Esophagus (tissue), 2 donors: Measurements from ENCODE around the gene CLEC11A. TPM values are rescaled to one million over a fixed set of nuclear protein-coding genes. Genes with fewer than 3 reads are reported as not detected.
A peak's percentile ranks its signal among the peaks of the same experiment; 100 is the strongest.

Source experiments
- H3K27ac ChIP-seq, 2 donors: one replicate each; pipeline ENCODE4 v1.5.1; 2013; ENCODE audit warnings: low read depth in 2 of 2, mild to moderate bottlenecking in 2 of 2, inconsistent platforms in 1 of 2, low read length in 1 of 2, moderate library complexity in 1 of 2
- H3K27me3 ChIP-seq, 2 donors: one replicate each; pipeline ENCODE4 v1.6.1; 2013; ENCODE audit warnings: low read length in 2 of 2, control low read depth in 1 of 2, mild to moderate bottlenecking in 1 of 2; ENCODE audit not compliant: insufficient read depth in 2 of 2, control insufficient read depth in 1 of 2
- H3K36me3 ChIP-seq, 2 donors: one replicate each; pipeline ENCODE4 v1.6.1; 2013; ENCODE audit warnings: low read length in 1 of 2; ENCODE audit not compliant: control insufficient read depth in 2 of 2, insufficient read depth in 2 of 2
- H3K4me1 ChIP-seq, 2 donors: one replicate each; pipeline ENCODE4 v1.6.1; 2013; ENCODE audit warnings: low read length in 1 of 2; ENCODE audit not compliant: control insufficient read depth in 2 of 2, insufficient read depth in 2 of 2
- H3K4me3 ChIP-seq, 2 donors: one replicate each; pipeline ENCODE4 v1.5.1; 2013; ENCODE audit warnings: low read length in 2 of 2, mild to moderate bottlenecking in 2 of 2, low read depth in 1 of 2, moderate library complexity in 1 of 2
- H3K9me3 ChIP-seq, 2 donors: one replicate each; pipeline ENCODE4 v1.6.1; 2013; ENCODE audit warnings: mild to moderate bottlenecking in 2 of 2, low read depth in 1 of 2, low read length in 1 of 2, moderate library complexity in 1 of 2; ENCODE audit not compliant: control insufficient read depth in 2 of 2, insufficient read depth in 1 of 2
- WGBS, 2 donors: extraction: QIAGEN DNeasy Blood & Tissue Kit; methylation state at CpG; one replicate each; pipeline ENCODE4 v1.1.7; 2013; 5-methylcytosine and 5-hydroxymethylcytosine counted together
- polyA plus RNA-seq, 2 donors: library from polyadenylated mRNA; stranded (reverse); fragments of 200-250 nt; gene quantifications; one replicate each; pipeline ENCODE4 v1.2.3, GENCODE V29; 2013
- donor health status: healthy with polysubstance abuse.
- donor health status: Bipolar disorder and iron deficiency.

CLEC11A gene
- 1 to 10 TPM; 3.9 to 4.8 TPM for polyA plus RNA-seq

- Histone ChIP-seq H3K4me1 (peaks cover 17 to 30% of the 10 kb centered on the region in 2 donors), H3K9me3 (no peaks in the 10 kb centered on the region), H3K36me3 (no peaks in the 10 kb centered on the region), H3K27me3 (peaks cover 0 to 5% of the 10 kb centered on the region in 2 donors), H3K4me3 (peak within 1 kb of the TSS; percentile 56), H3K27ac (peak within 1 kb of the TSS; percentile 61 to 67)
- 23 to 35% methylated on average over 15 of the region's 15 CpGs for WGBS, 2 donors
Measured at GRCh38 chr19:50723069-50723468, at the start of gene CLEC11A. Gene CLEC11A (plus strand): TSS chr19:50723364. CDS start chr19:50723526, 162 bp downstream.

- Histone ChIP-seq H3K36me3 (no peaks in the 10 kb centered on the region), H3K4me3 (no peak overlapping the region), H3K4me1 (no peaks in the 10 kb centered on the region), H3K27ac (no peak overlapping the region), H3K27me3 (peaks cover 0 to 8% of the 10 kb centered on the region in 2 donors), H3K9me3 (peaks cover 0 to 8% of the 10 kb centered on the region in 2 donors)
- 55 to 71% methylated on average over 1 of the region's 1 CpG for WGBS, 2 donors
Measured at GRCh38 chr19:50676625-50677197, 46.5 kb upstream of the CLEC11A start.

GRCh38 chr19:50677636-50678035 lies 45.5 kb upstream of the CLEC11A start:
- peaks cover 0 to 6% of the 10 kb centered on the region in 2 donors for H3K27me3 ChIP-seq
- WGBS, 2 donors, result 42 to 55% methylated on average over 5 of the region's 5 CpGs
- H3K9me3 ChIP-seq, result peaks cover 0 to 8% of the 10 kb centered on the region in 2 donors
- no peak overlapping the region for H3K4me3 ChIP-seq
- H3K4me1 ChIP-seq, result no peaks in the 10 kb centered on the region
- H3K27ac ChIP-seq, result no peak overlapping the region
- no peaks in the 10 kb centered on the region for H3K36me3 ChIP-seq

GRCh38 chr19:50678323-50678722 lies 44.8 kb upstream of the CLEC11A start:
- H3K27me3 ChIP-seq, result peaks cover 0 to 3% of the 10 kb centered on the region in 2 donors

GRCh38 chr19:50679177-50680125 lies 43.7 kb upstream of the CLEC11A start:
- H3K27ac ChIP-seq, result no peak overlapping the region
- 13 to 14% methylated on average over 23 of the region's 23 CpGs for WGBS, 2 donors
- H3K4me1 ChIP-seq, result no peaks in the 10 kb centered on the region
- H3K36me3 ChIP-seq, result no peaks in the 10 kb centered on the region
- H3K9me3 ChIP-seq, result peaks cover 0 to 8% of the 10 kb centered on the region in 2 donors
- H3K4me3 ChIP-seq, result no peak overlapping the region
- peaks cover 0 to 3% of the 10 kb centered on the region in 2 donors for H3K27me3 ChIP-seq

More at GRCh38 chr19:50678323-50678722, 44.8 kb upstream of the CLEC11A start:
- Histone ChIP-seq H3K4me3 (no peak overlapping the region), H3K9me3 (peaks cover 0 to 8% of the 10 kb centered on the region in 2 donors), H3K36me3 (no peaks in the 10 kb centered on the region), H3K4me1 (no peaks in the 10 kb centered on the region), H3K27ac (no peak overlapping the region)
- WGBS, 2 donors, result 48 to 51% methylated on average over 3 of the region's 3 CpGs

- Histone ChIP-seq H3K27ac (no peak overlapping the region), H3K9me3 (peaks cover 0 to 2% of the 10 kb centered on the region in 2 donors), H3K4me3 (no peak overlapping the region), H3K36me3 (no peaks in the 10 kb centered on the region), H3K27me3 (no peaks in the 10 kb centered on the region), H3K4me1 (no peaks in the 10 kb centered on the region)
- 14 to 21% methylated on average over 28 to 50 of the region's 50 CpGs for WGBS, 2 donors
Measured at GRCh38 chr19:50686310-50687032, 36.7 kb upstream of the CLEC11A start.

GRCh38 chr19:50688766-50689165 lies 34.4 kb upstream of the CLEC11A start:
- Histone ChIP-seq H3K27ac (no peak overlapping the region), H3K27me3 (peaks cover 0 to 7% of the 10 kb centered on the region in 2 donors), H3K4me1 (no peaks in the 10 kb centered on the region), H3K9me3 (peaks cover 0 to 2% of the 10 kb centered on the region in 2 donors), H3K4me3 (no peak overlapping the region), H3K36me3 (no peaks in the 10 kb centered on the region)
- WGBS, 2 donors, result 61 to 66% methylated on average over 9 to 19 of the region's 19 CpGs

GRCh38 chr19:50690439-50690838 lies 32.7 kb upstream of the CLEC11A start:
- Histone ChIP-seq H3K4me3 (no peak overlapping the region), H3K9me3 (peaks cover 0 to 2% of the 10 kb centered on the region in 2 donors), H3K27ac (no peak overlapping the region), H3K4me1 (peaks cover 0 to under 1% of the 10 kb centered on the region in 2 donors), H3K27me3 (peaks cover 0 to 15% of the 10 kb centered on the region in 2 donors), H3K36me3 (no peaks in the 10 kb centered on the region)
- 68 to 82% methylated on average over 7 of the region's 7 CpGs for WGBS, 2 donors
